H1 (cell line): Measurements from ENCODE around the gene NR2C2. TPM values are rescaled to one million over a fixed set of nuclear protein-coding genes. Genes with fewer than 3 reads are reported as not detected.

ENCODE experiments used
- CTCF ChIA-PET: fragments of 300-600 bp; sonication (Branson Sonifier 250); formaldehyde crosslinking; loops from one replicate; lab custom pipeline; 2021; ENCODE audit not compliant: partially characterized antibody; lab: Charles Lee
- POLR2A ChIA-PET: fragments of 300-600 bp; sonication (Branson Sonifier 250); formaldehyde crosslinking; loops from one replicate; lab custom pipeline; 2021; ENCODE audit warnings: inconsistent platforms; ENCODE audit not compliant: partially characterized antibody; lab: Charles Lee
- DNase-seq, 2 experiments: peaks; one replicate each; pipeline versions ENCODE4 v3.0.0 to v3.0.0-alpha.2; 2010 to 2022; ENCODE audit warnings: low spot score in 2 of 2, low read depth in 1 of 2, mixed read lengths in 1 of 2
- FAIRE-seq: peaks from 2 replicates; lab custom pipeline; 2011; peaks lifted over from hg19 to GRCh38; lab: Jason Lieb, UNC
- H2AFZ ChIP-seq: 2 replicates; pipeline ENCODE4 v1.8.1; 2012; ENCODE audit warnings: low read length, inconsistent platforms
- H2AK5ac ChIP-seq: 2 replicates; pipeline ENCODE4 v1.6.1; 2013; ENCODE audit warnings: low read depth, low read length
- H2BK120ac ChIP-seq: replicated peaks from 2 replicates; pipeline ENCODE3; 2013; ENCODE audit warnings: low read depth, low read length, inconsistent platforms
- H2BK12ac ChIP-seq: 2 replicates; pipeline ENCODE4 v1.6.1; 2013; ENCODE audit warnings: low read depth, low read length
- H2BK15ac ChIP-seq: 2 replicates; pipeline ENCODE4 v1.6.1; 2013; ENCODE audit warnings: low read length
- H2BK20ac ChIP-seq: 2 replicates; pipeline ENCODE4 v1.6.1; 2013; ENCODE audit warnings: low read length
- H2BK5ac ChIP-seq: 2 replicates; pipeline ENCODE4 v1.6.1; 2013; ENCODE audit warnings: low read depth, low read length
- H3K14ac ChIP-seq: 2 replicates; pipeline ENCODE4 v1.6.1; 2013; ENCODE audit warnings: inconsistent platforms; ENCODE audit not compliant: insufficient read length
- H3K18ac ChIP-seq: 2 replicates; pipeline ENCODE4 v1.6.1; 2013; ENCODE audit warnings: low read length; ENCODE audit errors: extremely low read depth
- H3K23ac ChIP-seq: 2 replicates; pipeline ENCODE4 v1.6.1; 2013; ENCODE audit warnings: inconsistent platforms; ENCODE audit not compliant: insufficient read length
- H3K23me2 ChIP-seq: 2 replicates; pipeline ENCODE4 v1.6.1; 2013; ENCODE audit warnings: low read depth, low read length
- H3K27ac ChIP-seq: 2 replicates; pipeline ENCODE4 v1.6.1; 2011; ENCODE audit warnings: low read depth, low read length, inconsistent platforms
- H3K27me3 ChIP-seq, 4 experiments: replicated peaks in 1 of 4; 1 replicate in 1 of 4; 2 replicates in 3 of 4; pipeline versions ENCODE4 v1.6.1 to v1.8.1; 2011 to 2013; ENCODE audit warnings: low read length in 3 of 4, mild to moderate bottlenecking in 3 of 4, inconsistent platforms in 2 of 4, mixed read lengths in 2 of 4, moderate library complexity in 1 of 4; ENCODE audit not compliant: control insufficient read depth in 3 of 4, insufficient read depth in 3 of 4; ENCODE audit errors: extremely low read depth in 1 of 4
- H3K36me3 ChIP-seq, 4 experiments: 2 replicates each; pipeline versions ENCODE4 v1.6.1 to v1.8.1; 2011 to 2013; ENCODE audit warnings: mild to moderate bottlenecking in 4 of 4, low read length in 3 of 4, moderate library complexity in 2 of 4, control low read depth in 1 of 4, inconsistent platforms in 1 of 4; ENCODE audit not compliant: insufficient read depth in 4 of 4, control insufficient read depth in 2 of 4
- H3K4ac ChIP-seq: replicated peaks from 2 replicates; pipeline ENCODE3; 2013; ENCODE audit warnings: low read length, low read depth, mixed read lengths, inconsistent platforms; ENCODE audit not compliant: insufficient read length
- H3K4me1 ChIP-seq, 4 experiments: replicated peaks in 1 of 4; 1 replicate in 1 of 4; 2 replicates in 3 of 4; pipeline versions ENCODE4 v1.6.1 to v1.8.1; 2011 to 2013; ENCODE audit warnings: low read length in 3 of 4, inconsistent platforms in 2 of 4, mixed read lengths in 1 of 4; ENCODE audit not compliant: insufficient read depth in 4 of 4, control insufficient read depth in 3 of 4
- H3K4me2 ChIP-seq, 2 experiments: 2 replicates each; pipeline versions ENCODE4 v1.6.1 to v1.8.1; 2011 to 2013; ENCODE audit warnings: low read depth in 2 of 2, low read length in 2 of 2, control low read depth in 1 of 2, inconsistent platforms in 1 of 2, mild to moderate bottlenecking in 1 of 2; ENCODE audit not compliant: insufficient read depth in 1 of 2
- H3K4me3 ChIP-seq, 4 experiments: fragments of 200-600, 300-600 bp in 1 of 4; sonication (generic), shearing (Covaris generic), sonication (Bioruptor Twin) in 1 of 4; 2 replicates each; pipeline versions ENCODE4 v1.5.1 to v1.8.1; 2011 to 2016; ENCODE audit warnings: low read length in 4 of 4, low read depth in 3 of 4, control low read depth in 2 of 4, inconsistent platforms in 2 of 4, mild to moderate bottlenecking in 2 of 4, mixed read lengths in 1 of 4, moderate library complexity in 1 of 4; ENCODE audit not compliant: insufficient read depth in 2 of 4; ENCODE audit errors: extremely low read depth in 1 of 4
- H3K56ac ChIP-seq: replicated peaks from 2 replicates; pipeline ENCODE3; 2013; ENCODE audit warnings: low read depth, mild to moderate bottlenecking, mixed read lengths, low read length, inconsistent platforms; ENCODE audit not compliant: insufficient read length
- H3K79me1 ChIP-seq: 2 replicates; pipeline ENCODE4 v1.6.1; 2013; ENCODE audit warnings: low read depth, low read length, control low read depth
- H3K79me2 ChIP-seq, 2 experiments: 2 replicates each; pipeline versions ENCODE4 v1.6.1 to v1.8.1; 2012 to 2013; ENCODE audit warnings: low read length in 2 of 2, mild to moderate bottlenecking in 2 of 2, inconsistent platforms in 1 of 2; ENCODE audit not compliant: insufficient read depth in 2 of 2, control insufficient read depth in 1 of 2
- H3K9ac ChIP-seq, 4 experiments: replicated peaks in 1 of 4; 1 replicate in 1 of 4; 2 replicates in 3 of 4; pipeline versions ENCODE4 v1.6.1 to v1.8.1; 2011 to 2013; ENCODE audit warnings: low read depth in 3 of 4, low read length in 3 of 4, control low read depth in 2 of 4, mild to moderate bottlenecking in 2 of 4, moderate library complexity in 2 of 4, inconsistent platforms in 1 of 4; ENCODE audit errors: extremely low read depth in 1 of 4
- H3K9me3 ChIP-seq, 2 experiments: 2 replicates each; pipeline versions ENCODE4 v1.6.1 to v1.8.1; 2012 to 2013; ENCODE audit warnings: mild to moderate bottlenecking in 2 of 2, moderate library complexity in 2 of 2, control low read depth in 1 of 2, inconsistent platforms in 1 of 2, low read depth in 1 of 2, low read length in 1 of 2, mixed read lengths in 1 of 2; ENCODE audit not compliant: insufficient read depth in 2 of 2
- H4K20me1 ChIP-seq, 2 experiments: replicated peaks in 1 of 2; 2 replicates each; pipeline versions ENCODE3 to v1.8.1; 2011 to 2013; ENCODE audit warnings: inconsistent platforms in 2 of 2, low read length in 2 of 2, mild to moderate bottlenecking in 1 of 2; ENCODE audit not compliant: insufficient read depth in 2 of 2, control insufficient read depth in 1 of 2
- H4K5ac ChIP-seq: 2 replicates; pipeline ENCODE4 v1.6.1; 2013; ENCODE audit warnings: low read length, low read depth, mixed read lengths, inconsistent platforms; ENCODE audit not compliant: insufficient read length
- H4K8ac ChIP-seq: 2 replicates; pipeline ENCODE4 v1.8.0; 2013; ENCODE audit warnings: mild to moderate bottlenecking, moderate library complexity, low read length, inconsistent platforms; ENCODE audit not compliant: insufficient read depth; ENCODE audit errors: extremely low read depth
- H4K91ac ChIP-seq: replicated peaks from 2 replicates; pipeline ENCODE3; 2013; ENCODE audit warnings: low read length, mixed read lengths, inconsistent platforms; ENCODE audit not compliant: insufficient read length
- SUZ12 ChIP-seq: fragments of 200-600 bp; sonication (generic); IDR thresholded peaks from 2 replicates; pipeline ENCODE4 v1.6.1; 2012; ENCODE audit warnings: mild to moderate bottlenecking, inconsistent platforms, low read length, moderate library complexity, mixed read lengths
- WGBS, 2 experiments: shearing (Covaris generic) in 1 of 2; methylation state at CpG; one replicate each; pipeline versions ENCODE4 v1.1.6 to v1.1.7; 2013 to 2015; ENCODE audit warnings: low lambda C conversion rate in 2 of 2, mixed read lengths in 2 of 2, inconsistent platforms in 1 of 2, low coverage in 1 of 2, missing lambda C conversion rate in 1 of 2; ENCODE audit not compliant: insufficient replicate concordance in 2 of 2, insufficient coverage in 1 of 2, insufficient read length in 1 of 2; ENCODE audit errors: extremely low coverage in 1 of 2, missing lambda C conversion rate in 1 of 2; 5-methylcytosine and 5-hydroxymethylcytosine counted together
- polyA plus RNA-seq, 7 experiments: library from polyadenylated mRNA; depleted of rRNA in 3 of 7; stranded (reverse) in 5 of 7; unstranded in 2 of 7; fragments of >200 nt in 5 of 7; fragments of 200-250 nt in 2 of 7; gene quantifications; 1 replicate in 5 of 7; 2 replicates in 1 of 7; 4 replicates in 1 of 7; pipeline versions ENCODE4 v1.2.1 to v1.2.3, GENCODE V29; 2011 to 2013; ENCODE audit warnings: missing spikeins in 2 of 7, mixed read lengths in 2 of 7
- total RNA-seq: library from RNA; stranded (reverse); fragmentation: NEBNext Ultra II Directional; extraction: Animal tissue kit (Norgen Biotek cat#: 25700); gene quantifications from 2 replicates; pipeline ENCODE4 v1.2.1, GENCODE V29; 2021
- TF ChIP-seq, protein P1 (sequence below), 3 experiments: IDR thresholded peaks; 1 replicate in 2 of 3; 2 replicates in 1 of 3; pipeline versions ENCODE4 v1.5.1 to v1.6.1; 2011; ENCODE audit warnings: low read length in 3 of 3, mild to moderate bottlenecking in 3 of 3, inconsistent platforms in 2 of 3, low read depth in 1 of 3, moderate library complexity in 1 of 3; ENCODE audit not compliant: insufficient read depth in 1 of 3; ENCODE audit errors: control extremely low read depth in 1 of 3

NR2C2 gene
- total and polyA plus RNA-seq, 2 of the 8 experiments (the other 6 are each of a cell fraction or from before 2014, with no cell fraction given), result 16.6 to 44.4 TPM

DNA sequence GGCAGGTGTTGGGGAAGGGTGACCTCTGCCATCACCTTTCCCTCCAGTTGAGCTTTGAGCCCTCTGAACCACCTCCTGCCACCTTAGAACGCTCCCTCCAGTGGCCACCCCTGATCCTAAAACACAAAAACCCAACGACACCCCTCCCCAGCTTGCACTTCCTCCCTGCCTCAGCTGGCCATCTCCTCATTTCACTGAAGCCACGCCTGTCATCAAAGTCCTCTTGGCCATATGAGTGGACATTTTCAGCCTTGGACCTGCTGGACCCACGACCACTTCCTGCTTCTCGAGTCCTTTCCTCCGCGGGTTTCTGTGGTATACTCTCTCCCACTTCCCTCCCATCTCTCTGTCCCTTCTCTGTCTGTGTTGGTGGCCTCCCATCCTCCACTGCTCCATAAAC is 48.5 kb upstream of the NR2C2 start:
- Histone ChIP-seq H3K4ac (no peak overlapping the region), H2AK5ac (no peak overlapping the region; the same call in 1 of the 2 replicates), H3K18ac (no peak overlapping the region), H2BK5ac (peak overlapping the region; percentile 44), H3K4me2 (no peak overlapping the region), H3K79me1 (no peaks in the 10 kb centered on the region), H3K9ac (no peak overlapping the region), H4K20me1 (no peaks in the 10 kb centered on the region), H3K9me3 (no peaks in the 10 kb centered on the region), H3K56ac (no peak overlapping the region), H4K8ac (no peak overlapping the region), H4K91ac (no peak overlapping the region), H3K4me1 (peaks cover 3 to 26% (median 19%) of the 10 kb centered on the region in 4 experiments), H2BK12ac (peak overlapping the region; percentile 65; the same call in 1 of the 2 replicates), H2BK120ac (no peak overlapping the region), H3K14ac (no peak overlapping the region), H3K23me2 (no peaks in the 10 kb centered on the region), H2BK15ac (peak overlapping the region; percentile 76; the same call in 1 of the 2 replicates), H3K27ac (no peak overlapping the region), H3K36me3 (no peaks in the 10 kb centered on the region), H3K23ac (no peak overlapping the region), H3K27me3 (no peaks in the 10 kb centered on the region), H3K79me2 (no peaks in the 10 kb centered on the region), H2AFZ (no peak overlapping the region), H3K4me3 (no peak overlapping the region), H2BK20ac (no peak overlapping the region), H4K5ac (no peak overlapping the region)
- CTCF ChIA-PET, result interaction anchor here (0.7 to 23.5 kb wide), 18 partner anchors 8 to 174 kb away, joined by 3 to 337 read pairs (median 4); no protein-coding TSS in a partner anchor
- TF ChIP-seq SUZ12, result no peak
- TF ChIP-seq, protein P1, sequence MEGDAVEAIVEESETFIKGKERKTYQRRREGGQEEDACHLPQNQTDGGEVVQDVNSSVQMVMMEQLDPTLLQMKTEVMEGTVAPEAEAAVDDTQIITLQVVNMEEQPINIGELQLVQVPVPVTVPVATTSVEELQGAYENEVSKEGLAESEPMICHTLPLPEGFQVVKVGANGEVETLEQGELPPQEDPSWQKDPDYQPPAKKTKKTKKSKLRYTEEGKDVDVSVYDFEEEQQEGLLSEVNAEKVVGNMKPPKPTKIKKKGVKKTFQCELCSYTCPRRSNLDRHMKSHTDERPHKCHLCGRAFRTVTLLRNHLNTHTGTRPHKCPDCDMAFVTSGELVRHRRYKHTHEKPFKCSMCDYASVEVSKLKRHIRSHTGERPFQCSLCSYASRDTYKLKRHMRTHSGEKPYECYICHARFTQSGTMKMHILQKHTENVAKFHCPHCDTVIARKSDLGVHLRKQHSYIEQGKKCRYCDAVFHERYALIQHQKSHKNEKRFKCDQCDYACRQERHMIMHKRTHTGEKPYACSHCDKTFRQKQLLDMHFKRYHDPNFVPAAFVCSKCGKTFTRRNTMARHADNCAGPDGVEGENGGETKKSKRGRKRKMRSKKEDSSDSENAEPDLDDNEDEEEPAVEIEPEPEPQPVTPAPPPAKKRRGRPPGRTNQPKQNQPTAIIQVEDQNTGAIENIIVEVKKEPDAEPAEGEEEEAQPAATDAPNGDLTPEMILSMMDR (IDR thresholded peaks at IDR 0.05; ENCODE audit: control extremely low read depth in 1 of 3, insufficient read depth in 1 of 3, low read depth in 1 of 3, low read length in 3 of 3), result peak in 2 of 3 experiments; percentile 5 to 7; a peak in 3 of 4 replicates
- POLR2A ChIA-PET, result no interaction called here
- FAIRE-seq (no peak), DNase-seq (no peak)
- 80% methylated on average over 7 of the region's 7 CpGs; no CpG with 5 or more reads in 1 of the 2 experiments for WGBS, 2 experiments
